GM23338 (cell line): ENCODE measurements around the gene FAAH2. TPM values are rescaled to one million over a fixed set of nuclear protein-coding genes. Genes with fewer than 3 reads are reported as not detected.

Experiments
- ATAC-seq: fragments of 200-7000 bp; cut with Tn5 transposase; 3 replicates; pipeline ENCODE4 v1.9.1; 2020
- DNase-seq: peaks from one replicate; pipeline ENCODE4 v3.0.0-alpha.2; 2015; ENCODE audit warnings: low spot score
- H2AFZ ChIP-seq: fragments of 200-600 bp; sonication (generic); 2 replicates; pipeline ENCODE4 v1.8.0; 2016; ENCODE audit warnings: antibody characterized with exemption, mild to moderate bottlenecking, moderate library complexity
- H3F3A ChIP-seq: fragments of 200-600 bp; sonication (generic); replicated peaks from 2 replicates; pipeline ENCODE4 v1.8.0; 2017; ENCODE audit warnings: antibody characterized with exemption, mixed run types, low read depth
- H3K27ac ChIP-seq: fragments of 200-600 bp; sonication (generic); 2 replicates; pipeline ENCODE4 v1.6.1; 2016; ENCODE audit warnings: low read depth
- H3K27me3 ChIP-seq: fragments of 200-600 bp; sonication (generic); 2 replicates; pipeline ENCODE4 v1.8.0; 2016; ENCODE audit warnings: mild to moderate bottlenecking, mixed run types, moderate library complexity; ENCODE audit not compliant: insufficient read depth
- H3K36me3 ChIP-seq: fragments of 200-600 bp; sonication (generic); 2 replicates; pipeline ENCODE4 v1.8.0; 2016; ENCODE audit warnings: mild to moderate bottlenecking; ENCODE audit not compliant: insufficient read depth
- H3K4me1 ChIP-seq: fragments of 200-600 bp; sonication (generic); 2 replicates; pipeline ENCODE4 v1.8.0; 2016; ENCODE audit warnings: mild to moderate bottlenecking, moderate library complexity; ENCODE audit not compliant: insufficient read depth
- H3K4me2 ChIP-seq: fragments of 200-600 bp; sonication (generic); 2 replicates; pipeline ENCODE4 v1.7.1; 2017; ENCODE audit warnings: mixed run types
- H3K4me3 ChIP-seq: fragments of 200-600 bp; sonication (generic); 2 replicates; pipeline ENCODE4 v1.6.1; 2016; ENCODE audit warnings: mixed run types
- H3K79me2 ChIP-seq: fragments of 200-600 bp; sonication (generic); replicated peaks from 2 replicates; pipeline ENCODE4 v1.8.0; 2017; ENCODE audit warnings: mild to moderate bottlenecking; ENCODE audit not compliant: insufficient read depth
- H3K9me2 ChIP-seq: fragments of 200-600 bp; sonication (generic); 2 replicates; pipeline ENCODE4 v1.8.0; 2017; ENCODE audit not compliant: insufficient read depth
- H4K20me1 ChIP-seq: fragments of 200-600 bp; sonication (generic); replicated peaks from 2 replicates; pipeline ENCODE4 v1.8.0; 2017; ENCODE audit warnings: mild to moderate bottlenecking; ENCODE audit not compliant: insufficient read depth
- H3K27ac Mint-ChIP-seq: 2 replicates; pipeline ENCODE4 v1.8.0; 2020; ENCODE audit warnings: inconsistent platforms, mild to moderate bottlenecking, moderate library complexity, mixed read lengths
- H3K27me3 Mint-ChIP-seq: 3 replicates; pipeline ENCODE4 v1.8.0; 2022; ENCODE audit warnings: low read depth, mild to moderate bottlenecking, moderate library complexity, mixed read lengths, inconsistent platforms; ENCODE audit not compliant: insufficient read depth, poor library complexity
- H3K36me3 Mint-ChIP-seq: 3 replicates; pipeline ENCODE4 v1.8.0; 2021; ENCODE audit warnings: low read depth, mild to moderate bottlenecking, inconsistent platforms, moderate library complexity, mixed read lengths
- H3K4me1 Mint-ChIP-seq: 3 replicates; pipeline ENCODE4 v1.8.0; 2020; ENCODE audit warnings: mild to moderate bottlenecking, inconsistent platforms, mixed read lengths
- H3K4me3 Mint-ChIP-seq: 3 replicates; pipeline ENCODE4 v1.8.0; 2021; ENCODE audit warnings: moderate library complexity, mild to moderate bottlenecking, inconsistent platforms, mixed read lengths
- H3K9me3 Mint-ChIP-seq: 3 replicates; pipeline ENCODE4 v1.8.0; 2020; ENCODE audit warnings: moderate library complexity, mild to moderate bottlenecking, inconsistent platforms, mixed read lengths
- CREB1 ChIP-seq: fragments of 250-450 bp; sonication (Bioruptor Pico); IDR thresholded peaks from 2 replicates; pipeline ENCODE4 v1.5.0; 2020; ENCODE audit warnings: low read depth, mild to moderate bottlenecking, moderate library complexity
- ETS1 ChIP-seq: IDR thresholded peaks from 2 replicates; pipeline ENCODE4 v1.6.1; 2016; ENCODE audit warnings: antibody characterized with exemption
- EZH2 ChIP-seq: fragments of 200-600 bp; sonication (generic); IDR thresholded peaks from one replicate; pipeline ENCODE4 v1.8.0; 2017; ENCODE audit warnings: antibody characterized with exemption, mild to moderate bottlenecking, low read depth; ENCODE audit not compliant: unreplicated experiment
- EZH2phosphoT487 ChIP-seq: fragments of 200-600 bp; sonication (generic); IDR thresholded peaks from one replicate; pipeline ENCODE4 v1.8.1; 2018; ENCODE audit warnings: antibody characterized with exemption; ENCODE audit not compliant: unreplicated experiment
- JUNB ChIP-seq: IDR thresholded peaks from one replicate; pipeline ENCODE4 v1.6.1; 2016; ENCODE audit warnings: antibody characterized with exemption; ENCODE audit not compliant: unreplicated experiment
- NANOG ChIP-seq: IDR thresholded peaks from 2 replicates; pipeline ENCODE4 v1.6.1; 2016; ENCODE audit warnings: antibody characterized with exemption, borderline replicate concordance
- POLR2AphosphoS5 ChIP-seq: IDR thresholded peaks from 2 replicates; pipeline ENCODE4 v1.6.1; 2016; ENCODE audit warnings: antibody characterized with exemption, low read depth
- STAT1 ChIP-seq: IDR thresholded peaks from one replicate; pipeline ENCODE4 v1.6.1; 2016; ENCODE audit warnings: antibody characterized with exemption; ENCODE audit not compliant: unreplicated experiment
- ZNF114 ChIP-seq: fragments of 250-450 bp; sonication (Bioruptor Pico); IDR thresholded peaks from 2 replicates; pipeline ENCODE4 v1.5.0; 2020; ENCODE audit warnings: mild to moderate bottlenecking, moderate library complexity
- ZNF331 ChIP-seq: fragments of 250-450 bp; sonication (Bioruptor Pico); IDR thresholded peaks from 2 replicates; pipeline ENCODE4 v1.5.0; 2020; ENCODE audit warnings: low read depth, mild to moderate bottlenecking, moderate library complexity
- ZNF462 ChIP-seq: fragments of 250-450 bp; sonication (Bioruptor Pico); IDR thresholded peaks from 2 replicates; pipeline ENCODE4 v1.5.0; 2020; ENCODE audit warnings: mild to moderate bottlenecking, moderate library complexity
- polyA plus RNA-seq: library from polyadenylated mRNA; unstranded; fragments of >200 nt; fragmentation: Nextera tagmentation; extraction: Ambion mirVana; gene quantifications from 2 replicates; pipeline ENCODE4 v1.2.1, GENCODE V29; 2016
- total RNA-seq: library from RNA; depleted of rRNA; stranded (reverse); fragments of >200 nt; shearing (Covaris generic); gene quantifications from 2 replicates; pipeline ENCODE4 v1.2.3, GENCODE V29; 2014
- TF ChIP-seq, protein P1 (sequence below): IDR thresholded peaks from one replicate; pipeline ENCODE4 v1.6.1; 2018; ENCODE audit warnings: antibody characterized with exemption; ENCODE audit not compliant: unreplicated experiment
- TF ChIP-seq, protein P2 (sequence below), 2 experiments: fragments of 200-600 bp in 1 of 2; sonication (generic) in 1 of 2; conservative IDR thresholded peaks; 2 replicates each; pipeline versions ENCODE4 v1.5.1 to v1.6.1; 2016 to 2017; ENCODE audit warnings: antibody characterized with exemption in 2 of 2, low read depth in 2 of 2, mild to moderate bottlenecking in 2 of 2, moderate library complexity in 1 of 2

The FAAH2 gene
- total and polyA plus RNA-seq, 2 experiments from 2014 or later, result 5.3 to 6.0 TPM

- H3K27ac ChIP-seq, result no peak overlapping the region
- no peak overlapping the region for H2AFZ ChIP-seq
- no peaks in the 10 kb centered on the region for H3K79me2 ChIP-seq
- no peaks in the 10 kb centered on the region for H3K36me3 Mint-ChIP-seq
- no peak overlapping the region for H3K4me3 Mint-ChIP-seq
- no peak overlapping the region for H3K4me2 ChIP-seq
- no peak for DNase-seq
- H3K36me3 ChIP-seq, result no peaks in the 10 kb centered on the region
- no peaks in the 10 kb centered on the region for H3K4me1 Mint-ChIP-seq
- H3K9me3 Mint-ChIP-seq, result no peaks in the 10 kb centered on the region
- no peak overlapping the region for H3K27ac Mint-ChIP-seq
- H3K4me1 ChIP-seq, result no peaks in the 10 kb centered on the region
- H3F3A ChIP-seq, result no peaks in the 10 kb centered on the region
- TF ChIP-seq NANOG (no peak), POLR2AphosphoS5 (no peak), ZNF331 (no peak), ZNF462 (CRISPR knock-in tag) (no peak), EZH2phosphoT487 (no peak), JUNB (no peak), STAT1 (no peak), ZNF114 (CRISPR knock-in tag) (no peak), EZH2 (no peak), ETS1 (no peak), CREB1 (CRISPR knock-in tag) (no peak)
- TF ChIP-seq, protein P1, sequence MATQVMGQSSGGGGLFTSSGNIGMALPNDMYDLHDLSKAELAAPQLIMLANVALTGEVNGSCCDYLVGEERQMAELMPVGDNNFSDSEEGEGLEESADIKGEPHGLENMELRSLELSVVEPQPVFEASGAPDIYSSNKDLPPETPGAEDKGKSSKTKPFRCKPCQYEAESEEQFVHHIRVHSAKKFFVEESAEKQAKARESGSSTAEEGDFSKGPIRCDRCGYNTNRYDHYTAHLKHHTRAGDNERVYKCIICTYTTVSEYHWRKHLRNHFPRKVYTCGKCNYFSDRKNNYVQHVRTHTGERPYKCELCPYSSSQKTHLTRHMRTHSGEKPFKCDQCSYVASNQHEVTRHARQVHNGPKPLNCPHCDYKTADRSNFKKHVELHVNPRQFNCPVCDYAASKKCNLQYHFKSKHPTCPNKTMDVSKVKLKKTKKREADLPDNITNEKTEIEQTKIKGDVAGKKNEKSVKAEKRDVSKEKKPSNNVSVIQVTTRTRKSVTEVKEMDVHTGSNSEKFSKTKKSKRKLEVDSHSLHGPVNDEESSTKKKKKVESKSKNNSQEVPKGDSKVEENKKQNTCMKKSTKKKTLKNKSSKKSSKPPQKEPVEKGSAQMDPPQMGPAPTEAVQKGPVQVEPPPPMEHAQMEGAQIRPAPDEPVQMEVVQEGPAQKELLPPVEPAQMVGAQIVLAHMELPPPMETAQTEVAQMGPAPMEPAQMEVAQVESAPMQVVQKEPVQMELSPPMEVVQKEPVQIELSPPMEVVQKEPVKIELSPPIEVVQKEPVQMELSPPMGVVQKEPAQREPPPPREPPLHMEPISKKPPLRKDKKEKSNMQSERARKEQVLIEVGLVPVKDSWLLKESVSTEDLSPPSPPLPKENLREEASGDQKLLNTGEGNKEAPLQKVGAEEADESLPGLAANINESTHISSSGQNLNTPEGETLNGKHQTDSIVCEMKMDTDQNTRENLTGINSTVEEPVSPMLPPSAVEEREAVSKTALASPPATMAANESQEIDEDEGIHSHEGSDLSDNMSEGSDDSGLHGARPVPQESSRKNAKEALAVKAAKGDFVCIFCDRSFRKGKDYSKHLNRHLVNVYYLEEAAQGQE, result no peak
- TF ChIP-seq, protein P2, sequence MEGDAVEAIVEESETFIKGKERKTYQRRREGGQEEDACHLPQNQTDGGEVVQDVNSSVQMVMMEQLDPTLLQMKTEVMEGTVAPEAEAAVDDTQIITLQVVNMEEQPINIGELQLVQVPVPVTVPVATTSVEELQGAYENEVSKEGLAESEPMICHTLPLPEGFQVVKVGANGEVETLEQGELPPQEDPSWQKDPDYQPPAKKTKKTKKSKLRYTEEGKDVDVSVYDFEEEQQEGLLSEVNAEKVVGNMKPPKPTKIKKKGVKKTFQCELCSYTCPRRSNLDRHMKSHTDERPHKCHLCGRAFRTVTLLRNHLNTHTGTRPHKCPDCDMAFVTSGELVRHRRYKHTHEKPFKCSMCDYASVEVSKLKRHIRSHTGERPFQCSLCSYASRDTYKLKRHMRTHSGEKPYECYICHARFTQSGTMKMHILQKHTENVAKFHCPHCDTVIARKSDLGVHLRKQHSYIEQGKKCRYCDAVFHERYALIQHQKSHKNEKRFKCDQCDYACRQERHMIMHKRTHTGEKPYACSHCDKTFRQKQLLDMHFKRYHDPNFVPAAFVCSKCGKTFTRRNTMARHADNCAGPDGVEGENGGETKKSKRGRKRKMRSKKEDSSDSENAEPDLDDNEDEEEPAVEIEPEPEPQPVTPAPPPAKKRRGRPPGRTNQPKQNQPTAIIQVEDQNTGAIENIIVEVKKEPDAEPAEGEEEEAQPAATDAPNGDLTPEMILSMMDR (conservative IDR thresholded peaks at IDR 0.05; ENCODE audit: low read depth in 2 of 2), result no peak
- ATAC-seq, result no peak
- H3K27me3 ChIP-seq, result no peaks in the 10 kb centered on the region
- H3K27me3 Mint-ChIP-seq, result no peaks in the 10 kb centered on the region
- no peaks in the 10 kb centered on the region for H3K9me2 ChIP-seq
- no peak overlapping the region for H3K4me3 ChIP-seq
- no peaks in the 10 kb centered on the region for H4K20me1 ChIP-seq
These were observed 135.8 kb downstream of the FAAH2 start for GRCh38 chrX:57422289-57422688.
